H1 (cell line): ENCODE results near the gene MAST2. TPM values are rescaled to one million over a fixed set of nuclear protein-coding genes. Genes with fewer than 3 reads are reported as not detected.
A peak's percentile ranks its signal among the peaks of the same experiment; 100 is the strongest.

Source experiments
- CTCF ChIA-PET: fragments of 300-600 bp; sonication (Branson Sonifier 250); formaldehyde crosslinking; loops from one replicate; lab custom pipeline; 2021; ENCODE audit not compliant: partially characterized antibody; lab: Charles Lee
- POLR2A ChIA-PET: fragments of 300-600 bp; sonication (Branson Sonifier 250); formaldehyde crosslinking; loops from one replicate; lab custom pipeline; 2021; ENCODE audit warnings: inconsistent platforms; ENCODE audit not compliant: partially characterized antibody; lab: Charles Lee
- DNase-seq, 2 experiments: peaks; one replicate each; pipeline versions ENCODE4 v3.0.0 to v3.0.0-alpha.2; 2010 to 2022; ENCODE audit warnings: low spot score in 2 of 2, low read depth in 1 of 2, mixed read lengths in 1 of 2
- FAIRE-seq: peaks from 2 replicates; lab custom pipeline; 2011; peaks lifted over from hg19 to GRCh38; lab: Jason Lieb, UNC
- H2AFZ ChIP-seq: 2 replicates; pipeline ENCODE4 v1.8.1; 2012; ENCODE audit warnings: low read length, inconsistent platforms
- H2AK5ac ChIP-seq: 2 replicates; pipeline ENCODE4 v1.6.1; 2013; ENCODE audit warnings: low read depth, low read length
- H2BK120ac ChIP-seq: replicated peaks from 2 replicates; pipeline ENCODE3; 2013; ENCODE audit warnings: low read depth, low read length, inconsistent platforms
- H2BK12ac ChIP-seq: 2 replicates; pipeline ENCODE4 v1.6.1; 2013; ENCODE audit warnings: low read depth, low read length
- H2BK15ac ChIP-seq: 2 replicates; pipeline ENCODE4 v1.6.1; 2013; ENCODE audit warnings: low read length
- H2BK20ac ChIP-seq: 2 replicates; pipeline ENCODE4 v1.6.1; 2013; ENCODE audit warnings: low read length
- H2BK5ac ChIP-seq: 2 replicates; pipeline ENCODE4 v1.6.1; 2013; ENCODE audit warnings: low read depth, low read length
- H3K14ac ChIP-seq: 2 replicates; pipeline ENCODE4 v1.6.1; 2013; ENCODE audit warnings: inconsistent platforms; ENCODE audit not compliant: insufficient read length
- H3K18ac ChIP-seq: 2 replicates; pipeline ENCODE4 v1.6.1; 2013; ENCODE audit warnings: low read length; ENCODE audit errors: extremely low read depth
- H3K23ac ChIP-seq: 2 replicates; pipeline ENCODE4 v1.6.1; 2013; ENCODE audit warnings: inconsistent platforms; ENCODE audit not compliant: insufficient read length
- H3K23me2 ChIP-seq: 2 replicates; pipeline ENCODE4 v1.6.1; 2013; ENCODE audit warnings: low read depth, low read length
- H3K27ac ChIP-seq: 2 replicates; pipeline ENCODE4 v1.6.1; 2011; ENCODE audit warnings: low read depth, low read length, inconsistent platforms
- H3K27me3 ChIP-seq, 4 experiments: replicated peaks in 1 of 4; 1 replicate in 1 of 4; 2 replicates in 3 of 4; pipeline versions ENCODE4 v1.6.1 to v1.8.1; 2011 to 2013; ENCODE audit warnings: low read length in 3 of 4, mild to moderate bottlenecking in 3 of 4, inconsistent platforms in 2 of 4, mixed read lengths in 2 of 4, moderate library complexity in 1 of 4; ENCODE audit not compliant: control insufficient read depth in 3 of 4, insufficient read depth in 3 of 4; ENCODE audit errors: extremely low read depth in 1 of 4
- H3K36me3 ChIP-seq, 4 experiments: 2 replicates each; pipeline versions ENCODE4 v1.6.1 to v1.8.1; 2011 to 2013; ENCODE audit warnings: mild to moderate bottlenecking in 4 of 4, low read length in 3 of 4, moderate library complexity in 2 of 4, control low read depth in 1 of 4, inconsistent platforms in 1 of 4; ENCODE audit not compliant: insufficient read depth in 4 of 4, control insufficient read depth in 2 of 4
- H3K4ac ChIP-seq: replicated peaks from 2 replicates; pipeline ENCODE3; 2013; ENCODE audit warnings: low read length, low read depth, mixed read lengths, inconsistent platforms; ENCODE audit not compliant: insufficient read length
- H3K4me1 ChIP-seq, 4 experiments: replicated peaks in 1 of 4; 1 replicate in 1 of 4; 2 replicates in 3 of 4; pipeline versions ENCODE4 v1.6.1 to v1.8.1; 2011 to 2013; ENCODE audit warnings: low read length in 3 of 4, inconsistent platforms in 2 of 4, mixed read lengths in 1 of 4; ENCODE audit not compliant: insufficient read depth in 4 of 4, control insufficient read depth in 3 of 4
- H3K4me2 ChIP-seq, 2 experiments: 2 replicates each; pipeline versions ENCODE4 v1.6.1 to v1.8.1; 2011 to 2013; ENCODE audit warnings: low read depth in 2 of 2, low read length in 2 of 2, control low read depth in 1 of 2, inconsistent platforms in 1 of 2, mild to moderate bottlenecking in 1 of 2; ENCODE audit not compliant: insufficient read depth in 1 of 2
- H3K4me3 ChIP-seq, 4 experiments: fragments of 200-600, 300-600 bp in 1 of 4; sonication (generic), shearing (Covaris generic), sonication (Bioruptor Twin) in 1 of 4; 2 replicates each; pipeline versions ENCODE4 v1.5.1 to v1.8.1; 2011 to 2016; ENCODE audit warnings: low read length in 4 of 4, low read depth in 3 of 4, control low read depth in 2 of 4, inconsistent platforms in 2 of 4, mild to moderate bottlenecking in 2 of 4, mixed read lengths in 1 of 4, moderate library complexity in 1 of 4; ENCODE audit not compliant: insufficient read depth in 2 of 4; ENCODE audit errors: extremely low read depth in 1 of 4
- H3K56ac ChIP-seq: replicated peaks from 2 replicates; pipeline ENCODE3; 2013; ENCODE audit warnings: low read depth, mild to moderate bottlenecking, mixed read lengths, low read length, inconsistent platforms; ENCODE audit not compliant: insufficient read length
- H3K79me1 ChIP-seq: 2 replicates; pipeline ENCODE4 v1.6.1; 2013; ENCODE audit warnings: low read depth, low read length, control low read depth
- H3K79me2 ChIP-seq, 2 experiments: 2 replicates each; pipeline versions ENCODE4 v1.6.1 to v1.8.1; 2012 to 2013; ENCODE audit warnings: low read length in 2 of 2, mild to moderate bottlenecking in 2 of 2, inconsistent platforms in 1 of 2; ENCODE audit not compliant: insufficient read depth in 2 of 2, control insufficient read depth in 1 of 2
- H3K9ac ChIP-seq, 4 experiments: replicated peaks in 1 of 4; 1 replicate in 1 of 4; 2 replicates in 3 of 4; pipeline versions ENCODE4 v1.6.1 to v1.8.1; 2011 to 2013; ENCODE audit warnings: low read depth in 3 of 4, low read length in 3 of 4, control low read depth in 2 of 4, mild to moderate bottlenecking in 2 of 4, moderate library complexity in 2 of 4, inconsistent platforms in 1 of 4; ENCODE audit errors: extremely low read depth in 1 of 4
- H3K9me3 ChIP-seq, 2 experiments: 2 replicates each; pipeline versions ENCODE4 v1.6.1 to v1.8.1; 2012 to 2013; ENCODE audit warnings: mild to moderate bottlenecking in 2 of 2, moderate library complexity in 2 of 2, control low read depth in 1 of 2, inconsistent platforms in 1 of 2, low read depth in 1 of 2, low read length in 1 of 2, mixed read lengths in 1 of 2; ENCODE audit not compliant: insufficient read depth in 2 of 2
- H4K20me1 ChIP-seq, 2 experiments: replicated peaks in 1 of 2; 2 replicates each; pipeline versions ENCODE3 to v1.8.1; 2011 to 2013; ENCODE audit warnings: inconsistent platforms in 2 of 2, low read length in 2 of 2, mild to moderate bottlenecking in 1 of 2; ENCODE audit not compliant: insufficient read depth in 2 of 2, control insufficient read depth in 1 of 2
- H4K5ac ChIP-seq: 2 replicates; pipeline ENCODE4 v1.6.1; 2013; ENCODE audit warnings: low read length, low read depth, mixed read lengths, inconsistent platforms; ENCODE audit not compliant: insufficient read length
- H4K8ac ChIP-seq: 2 replicates; pipeline ENCODE4 v1.8.0; 2013; ENCODE audit warnings: mild to moderate bottlenecking, moderate library complexity, low read length, inconsistent platforms; ENCODE audit not compliant: insufficient read depth; ENCODE audit errors: extremely low read depth
- H4K91ac ChIP-seq: replicated peaks from 2 replicates; pipeline ENCODE3; 2013; ENCODE audit warnings: low read length, mixed read lengths, inconsistent platforms; ENCODE audit not compliant: insufficient read length
- BACH1 ChIP-seq: IDR thresholded peaks from 2 replicates; pipeline ENCODE4 v1.6.1; 2012; ENCODE audit warnings: low read length, improper control_type of control experiment
- KDM5A ChIP-seq: fragments of 200-600 bp; IDR thresholded peaks from 2 replicates; pipeline ENCODE4 v1.7.1; 2012; ENCODE audit warnings: mild to moderate bottlenecking, low read length, inconsistent platforms, mixed read lengths
- SP4 ChIP-seq: IDR thresholded peaks from 2 replicates; pipeline ENCODE4 v1.6.1; 2012; ENCODE audit warnings: low read length, inconsistent platforms
- TAF7 ChIP-seq: optimal IDR thresholded peaks from 2 replicates; pipeline ENCODE3; 2011; ENCODE audit warnings: low read depth, mild to moderate bottlenecking, inconsistent platforms, low read length, moderate library complexity, borderline replicate concordance
- WGBS, 2 experiments: shearing (Covaris generic) in 1 of 2; methylation state at CpG; one replicate each; pipeline versions ENCODE4 v1.1.6 to v1.1.7; 2013 to 2015; ENCODE audit warnings: low lambda C conversion rate in 2 of 2, mixed read lengths in 2 of 2, inconsistent platforms in 1 of 2, low coverage in 1 of 2, missing lambda C conversion rate in 1 of 2; ENCODE audit not compliant: insufficient replicate concordance in 2 of 2, insufficient coverage in 1 of 2, insufficient read length in 1 of 2; ENCODE audit errors: extremely low coverage in 1 of 2, missing lambda C conversion rate in 1 of 2; 5-methylcytosine and 5-hydroxymethylcytosine counted together
- polyA plus RNA-seq, 7 experiments: library from polyadenylated mRNA; depleted of rRNA in 3 of 7; stranded (reverse) in 5 of 7; unstranded in 2 of 7; fragments of >200 nt in 5 of 7; fragments of 200-250 nt in 2 of 7; gene quantifications; 1 replicate in 5 of 7; 2 replicates in 1 of 7; 4 replicates in 1 of 7; pipeline versions ENCODE4 v1.2.1 to v1.2.3, GENCODE V29; 2011 to 2013; ENCODE audit warnings: missing spikeins in 2 of 7, mixed read lengths in 2 of 7
- total RNA-seq: library from RNA; stranded (reverse); fragmentation: NEBNext Ultra II Directional; extraction: Animal tissue kit (Norgen Biotek cat#: 25700); gene quantifications from 2 replicates; pipeline ENCODE4 v1.2.1, GENCODE V29; 2021

The MAST2 gene
- total and polyA plus RNA-seq, 2 of the 8 experiments (the other 6 are each of a cell fraction or from before 2014, with no cell fraction given), result 20.5 to 35.4 TPM

DNA sequence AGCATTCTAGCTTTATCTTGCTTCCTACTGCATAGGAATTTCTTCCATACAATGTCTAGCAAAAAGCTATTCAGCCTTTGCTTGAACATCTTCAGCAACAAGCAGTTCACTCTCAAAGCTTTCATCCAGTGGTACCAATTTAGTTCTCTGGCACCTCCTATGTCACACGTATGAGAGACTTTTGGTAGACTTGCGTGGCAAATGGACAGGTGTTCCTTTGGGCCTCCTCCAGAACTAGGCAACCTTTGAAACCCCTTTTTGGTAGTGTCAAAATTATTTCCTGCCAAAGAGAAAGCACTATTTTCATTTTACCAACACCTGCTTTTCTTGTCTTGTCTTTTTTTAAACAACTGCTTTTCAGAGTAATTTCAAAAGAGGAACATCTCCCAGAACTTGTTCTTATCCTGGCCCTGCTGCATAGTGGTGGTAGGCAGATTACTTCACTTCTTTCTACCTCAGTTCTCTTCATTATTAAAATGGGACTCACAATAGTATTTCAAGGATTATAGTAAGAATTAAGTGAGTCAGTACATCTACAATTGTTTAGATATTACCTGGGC lies 122.4 kb downstream of the MAST2 start:
- H2BK12ac ChIP-seq, result no peak overlapping the region
- H3K4ac ChIP-seq, result no peak overlapping the region
- no peak overlapping the region for H2AK5ac ChIP-seq
- no peaks in the 10 kb centered on the region for H3K23me2 ChIP-seq
- no peaks in the 10 kb centered on the region for H4K20me1 ChIP-seq
- no peak overlapping the region for H3K23ac ChIP-seq
- H3K36me3 ChIP-seq, result no peaks in the 10 kb centered on the region
- peak overlapping the region; percentile 38; the same call in 1 of the 2 replicates for H2BK5ac ChIP-seq
- peak overlapping the region; percentile 84 for H2BK120ac ChIP-seq
- WGBS, 2 experiments, result 78% methylated on average over 2 of the region's 2 CpGs; no CpG with 5 or more reads in 1 of the 2 experiments
- H3K79me2 ChIP-seq, result peaks cover 0 to 8% of the 10 kb centered on the region in 2 experiments; a peak in 3 of 4 replicates
- no peak overlapping the region for H3K9ac ChIP-seq
- H3K4me2 ChIP-seq, result peak overlapping the region; percentile 57 to 59; a peak in 3 of 4 replicates
- H3K9me3 ChIP-seq, result no peaks in the 10 kb centered on the region; a peak in 1 of 4 replicates
- peak overlapping the region; percentile 3 for H2BK20ac ChIP-seq
- peak overlapping the region; percentile 45 for H4K91ac ChIP-seq
- H3K18ac ChIP-seq, result peak overlapping the region; percentile 52; the same call in 1 of the 2 replicates
- peak overlapping the region in 1 of 4 experiments; percentile 49; a peak in 2 of 8 replicates for H3K4me3 ChIP-seq
- peaks cover 7 to 32% (median 21%) of the 10 kb centered on the region in 4 experiments for H3K4me1 ChIP-seq
- no peak overlapping the region for H2AFZ ChIP-seq
- peak overlapping the region; percentile 73 for H4K5ac ChIP-seq
- H3K56ac ChIP-seq, result no peak overlapping the region
- H3K14ac ChIP-seq, result no peak overlapping the region
- H3K27me3 ChIP-seq, result no peaks in the 10 kb centered on the region
- TF ChIP-seq BACH1, result no peak
- TF ChIP-seq TAF7, result no peak
- TF ChIP-seq KDM5A, result no peak
- TF ChIP-seq SP4, result no peak
- TF ChIP-seq, all 59 proteins: peak for 0
- FAIRE-seq (no peak), DNase-seq (no peak)
- POLR2A ChIA-PET, result interaction anchor here (1.5 kb wide), 1 partner anchor 29 kb away, joined by 6 read pairs; no protein-coding TSS in a partner anchor
- H3K27ac ChIP-seq, result no peak overlapping the region
- H4K8ac ChIP-seq, result no peak overlapping the region
- CTCF ChIA-PET, result interaction anchor here (0.6 to 1.3 kb wide), 2 partner anchors 11 to 54 kb away, joined by 3 read pairs; no protein-coding TSS in a partner anchor
- H2BK15ac ChIP-seq, result no peak overlapping the region
- peaks cover 2% of the 10 kb centered on the region for H3K79me1 ChIP-seq
